ENCODE data around the gene LRRTM1.

The LRRTM1 gene, protein sequence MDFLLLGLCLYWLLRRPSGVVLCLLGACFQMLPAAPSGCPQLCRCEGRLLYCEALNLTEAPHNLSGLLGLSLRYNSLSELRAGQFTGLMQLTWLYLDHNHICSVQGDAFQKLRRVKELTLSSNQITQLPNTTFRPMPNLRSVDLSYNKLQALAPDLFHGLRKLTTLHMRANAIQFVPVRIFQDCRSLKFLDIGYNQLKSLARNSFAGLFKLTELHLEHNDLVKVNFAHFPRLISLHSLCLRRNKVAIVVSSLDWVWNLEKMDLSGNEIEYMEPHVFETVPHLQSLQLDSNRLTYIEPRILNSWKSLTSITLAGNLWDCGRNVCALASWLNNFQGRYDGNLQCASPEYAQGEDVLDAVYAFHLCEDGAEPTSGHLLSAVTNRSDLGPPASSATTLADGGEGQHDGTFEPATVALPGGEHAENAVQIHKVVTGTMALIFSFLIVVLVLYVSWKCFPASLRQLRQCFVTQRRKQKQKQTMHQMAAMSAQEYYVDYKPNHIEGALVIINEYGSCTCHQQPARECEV

DNA sequence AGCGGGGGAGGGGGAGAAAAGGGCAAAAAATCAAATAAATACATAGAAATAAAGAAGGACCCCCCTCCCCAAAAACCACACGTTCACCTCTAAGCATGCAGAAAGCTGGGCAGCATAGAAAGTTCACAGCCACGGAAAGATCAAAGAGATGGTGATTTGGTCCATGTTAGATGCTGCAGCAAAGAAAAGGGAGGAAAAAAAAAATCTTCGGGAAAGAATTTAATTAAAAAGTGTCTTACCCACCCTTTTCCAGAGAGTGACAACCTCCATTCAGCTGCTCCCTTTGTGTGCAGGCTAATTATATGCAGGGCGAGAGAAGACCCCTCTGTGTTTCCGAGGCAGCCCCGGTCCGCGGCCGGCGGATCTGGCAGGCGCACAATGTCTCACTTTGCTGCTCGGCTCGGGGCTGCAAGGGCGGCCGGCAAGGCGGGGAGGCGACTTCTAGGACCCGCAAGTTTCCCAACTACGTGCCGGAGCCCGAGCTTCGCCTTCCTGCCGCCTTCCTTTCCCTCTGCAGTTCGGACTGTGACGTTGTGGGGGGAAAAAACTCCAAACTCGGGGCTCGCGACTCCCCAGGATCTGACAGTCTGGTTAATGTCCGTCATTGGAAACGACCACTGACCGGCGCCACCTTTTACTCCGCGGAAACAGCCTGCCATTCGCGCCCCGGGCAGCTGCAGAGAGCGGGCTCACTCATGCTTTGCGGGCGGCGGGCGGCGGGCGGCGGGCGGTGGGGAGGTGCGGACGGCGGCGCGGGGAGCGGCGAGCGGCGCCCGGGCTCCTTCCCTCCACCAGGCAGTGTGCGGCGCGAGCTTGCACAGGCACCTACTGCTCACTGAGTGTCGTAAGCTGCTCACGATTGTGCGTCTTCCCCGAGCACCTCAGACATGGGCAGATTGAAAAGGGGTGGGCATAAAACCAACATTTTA, at the start of gene LRRTM1:
Gene LRRTM1 (minus strand): TSS at position 844 of the 929 bp plus-strand sequence. CDS start 933 bp downstream, outside the sequence.
- no peak for DNase-seq

DNA sequence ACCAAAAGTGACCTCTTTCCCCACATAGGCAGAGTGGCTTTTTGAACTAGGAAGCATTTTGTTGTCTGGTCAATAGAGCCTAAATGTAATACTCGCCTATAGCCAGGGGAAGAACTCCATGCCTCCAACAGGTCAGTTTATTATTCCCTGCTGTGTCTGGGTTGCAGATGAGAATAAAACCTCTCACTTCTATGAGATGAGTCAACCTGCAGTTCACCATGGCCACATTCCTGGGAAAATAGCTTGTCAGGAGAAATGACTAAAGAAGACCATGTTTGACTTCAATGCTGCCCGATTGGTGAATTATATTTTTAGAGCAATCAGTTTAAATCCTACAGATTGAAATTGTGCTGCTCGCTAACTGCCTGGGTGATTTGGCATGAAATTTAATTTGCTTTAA, 46.7 kb upstream of the LRRTM1 start:
- no peak for DNase-seq

DNA sequence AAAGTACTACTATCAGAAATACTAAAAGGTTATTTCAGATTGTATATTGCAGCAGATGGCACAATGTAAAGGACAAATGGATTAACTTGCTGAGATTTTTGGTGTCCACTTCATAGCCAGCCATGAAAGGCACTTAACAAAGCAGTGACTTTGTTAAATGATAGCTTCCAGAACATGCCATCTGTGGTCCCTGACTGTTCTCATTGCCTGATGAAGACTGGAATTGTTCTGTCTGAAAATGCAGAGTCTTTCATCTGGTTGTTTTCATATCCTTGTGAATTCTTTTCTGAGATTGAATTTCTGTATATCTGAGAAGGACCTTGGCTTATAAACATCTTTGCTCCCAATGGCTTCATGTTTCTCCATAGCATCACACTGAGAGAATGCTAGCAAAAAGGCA, 44.4 kb upstream of the LRRTM1 start:
- DNase-seq = no peak

DNA sequence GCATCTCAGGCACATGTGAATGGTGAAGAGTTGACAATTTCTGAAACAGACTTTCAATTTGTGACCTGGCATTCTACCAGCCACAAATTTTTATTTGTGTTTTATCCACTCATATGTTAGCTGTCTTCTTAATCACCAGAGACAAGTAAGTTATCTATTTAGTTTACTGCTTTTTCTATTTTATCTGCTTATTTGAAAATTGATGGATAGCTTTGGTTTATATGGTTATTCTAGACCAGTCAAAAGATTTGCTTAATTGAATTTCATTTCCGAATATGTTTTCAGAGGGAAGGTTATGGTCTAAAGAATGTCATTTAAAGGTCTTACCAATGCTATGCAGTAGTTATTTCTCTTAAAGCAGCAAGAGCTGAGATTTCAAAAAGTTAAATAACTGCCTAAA, 43.5 kb upstream of the LRRTM1 start:
- no peak for DNase-seq

DNA sequence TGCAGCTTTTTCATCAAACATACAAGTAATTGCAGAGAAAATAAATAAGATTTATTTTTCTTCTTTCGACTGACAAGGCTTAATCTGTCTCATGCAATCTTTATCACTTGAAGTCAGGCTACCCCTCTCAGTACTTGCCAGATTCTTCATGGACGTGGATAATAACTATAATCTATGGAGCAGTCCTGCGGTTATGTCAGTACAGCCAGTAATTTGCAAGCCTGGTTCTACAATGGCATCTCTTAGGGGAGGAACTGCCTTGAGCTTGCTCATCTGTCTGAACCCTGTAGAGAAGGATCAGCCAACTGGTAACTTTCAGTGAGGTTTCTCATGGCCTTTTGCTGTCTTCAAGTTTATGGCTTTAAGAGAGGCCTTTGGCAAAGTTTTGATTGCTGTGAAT, 35.5 kb upstream of the LRRTM1 start:
- DNase-seq = no peak

DNA sequence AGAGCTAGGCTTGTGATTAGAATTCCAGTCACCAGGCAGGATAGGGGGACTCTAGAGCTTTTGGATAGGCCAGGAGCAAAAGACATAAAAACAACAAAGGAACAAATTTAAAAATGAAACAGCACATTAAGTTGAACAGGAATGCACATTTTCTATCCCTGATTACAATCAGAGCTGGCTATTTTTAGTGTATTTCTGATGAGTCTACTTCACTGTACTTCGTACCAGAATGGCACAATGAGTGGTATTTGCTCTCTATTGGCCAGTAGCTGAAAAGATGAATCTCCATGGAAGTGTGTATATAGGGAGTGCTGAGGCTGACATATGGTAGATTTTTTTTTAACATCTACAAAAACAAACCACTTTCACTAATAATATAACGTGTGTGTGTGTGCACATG, 34.2 kb upstream of the LRRTM1 start:
- no peak for DNase-seq

DNA sequence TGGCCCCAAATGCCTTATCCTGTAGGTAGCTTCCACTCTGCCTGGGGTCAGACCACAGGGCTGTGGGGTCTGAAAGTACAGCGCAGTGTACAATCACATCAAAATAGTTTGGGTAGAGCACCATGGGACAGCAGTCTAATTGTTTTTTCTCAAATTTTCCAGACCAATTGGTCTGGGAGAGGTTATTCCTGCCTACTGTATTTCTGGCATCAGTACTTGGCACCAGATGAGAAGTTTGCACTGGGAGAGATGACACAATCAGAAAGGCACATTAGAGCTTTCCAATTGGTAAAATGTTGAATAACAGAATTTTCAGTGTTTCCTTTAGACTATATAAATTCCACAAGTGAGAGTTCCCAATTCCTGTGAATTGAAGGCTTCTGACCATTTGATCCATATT, 30.9 kb upstream of the LRRTM1 start:
- no peak for DNase-seq

DNA sequence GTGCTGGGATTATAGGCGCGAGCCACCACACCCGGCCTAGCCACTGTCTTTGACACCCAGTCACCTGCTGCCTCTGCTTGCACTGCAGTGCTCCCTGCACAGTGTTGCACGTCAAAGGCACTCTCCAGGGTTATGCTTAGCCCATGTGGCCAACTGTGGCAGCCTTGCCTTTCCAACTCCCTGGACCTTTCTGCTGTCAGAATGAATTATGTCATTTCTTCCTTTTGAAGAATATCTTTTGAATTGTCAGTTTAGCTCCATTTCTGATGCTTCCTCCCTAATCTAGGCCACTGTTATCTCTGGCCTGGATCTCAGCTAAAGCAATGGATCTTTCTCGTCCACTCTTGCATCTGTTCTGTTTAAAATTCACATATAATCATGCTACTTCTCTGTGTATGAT, 29.3 kb upstream of the LRRTM1 start:
- DNase-seq = no peak

DNA sequence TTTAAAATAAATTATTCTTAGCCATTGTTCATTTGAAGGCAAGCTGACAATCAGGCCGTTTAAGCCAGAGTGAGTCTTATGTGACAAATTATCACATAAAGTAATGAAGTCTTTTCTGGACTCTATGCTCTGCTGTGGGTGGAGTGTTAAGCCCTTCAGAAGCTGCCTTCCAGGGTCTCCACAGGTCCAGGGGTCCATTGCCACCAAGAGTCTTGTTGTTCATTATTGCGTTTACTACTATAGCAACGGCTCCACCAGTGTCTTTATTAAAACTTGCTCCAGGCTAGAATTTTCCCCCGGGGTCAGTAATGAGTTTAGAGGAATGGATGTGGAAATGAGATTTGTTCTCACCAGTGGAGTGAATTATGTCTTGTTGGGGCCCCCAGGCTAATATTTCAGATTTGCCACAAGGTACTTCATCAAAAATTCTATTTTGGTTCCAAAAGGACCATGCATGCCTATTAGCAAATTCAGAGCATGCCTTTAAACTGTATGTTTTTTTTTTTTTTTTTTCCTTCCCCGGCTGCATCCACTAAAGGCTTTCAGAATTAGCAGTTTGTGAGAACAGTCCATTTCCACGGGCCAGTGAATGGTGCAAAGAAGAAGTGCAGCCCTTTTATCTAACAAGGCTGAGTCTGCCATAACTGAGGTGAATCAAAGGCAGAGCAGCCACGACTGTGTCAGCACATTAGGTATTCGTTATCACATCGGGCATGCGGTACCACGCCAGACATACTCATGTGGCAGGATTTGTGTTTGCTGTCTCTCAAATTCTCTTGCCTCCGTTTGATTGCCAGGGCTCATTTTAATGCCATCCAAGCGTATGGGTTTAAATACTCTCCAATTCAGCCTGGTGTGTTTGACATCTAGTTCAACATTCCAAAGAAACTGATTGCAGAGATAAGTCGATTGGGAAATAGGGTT, 26.2 kb upstream of the LRRTM1 start:
- no peak for DNase-seq

DNA sequence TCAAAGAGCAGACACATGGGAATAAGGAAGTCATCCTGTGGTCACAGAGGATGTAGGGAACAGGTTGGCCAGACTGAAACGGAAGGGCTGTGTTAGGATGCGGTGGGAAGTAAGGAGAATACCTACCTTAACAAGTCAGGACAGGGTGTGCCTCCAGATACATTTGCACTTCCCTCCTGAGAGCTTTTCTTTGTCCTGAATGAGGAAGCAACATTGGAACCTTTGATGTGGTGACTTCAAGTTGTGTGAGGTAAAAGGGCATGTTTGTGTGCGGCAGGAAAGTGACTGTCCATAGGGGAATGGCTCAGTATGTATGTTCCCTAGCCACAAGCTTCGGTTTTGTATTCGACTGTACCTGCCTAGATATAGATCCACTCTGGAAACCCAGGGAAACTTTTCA, 24.9 kb upstream of the LRRTM1 start:
- DNase-seq = no peak

DNA sequence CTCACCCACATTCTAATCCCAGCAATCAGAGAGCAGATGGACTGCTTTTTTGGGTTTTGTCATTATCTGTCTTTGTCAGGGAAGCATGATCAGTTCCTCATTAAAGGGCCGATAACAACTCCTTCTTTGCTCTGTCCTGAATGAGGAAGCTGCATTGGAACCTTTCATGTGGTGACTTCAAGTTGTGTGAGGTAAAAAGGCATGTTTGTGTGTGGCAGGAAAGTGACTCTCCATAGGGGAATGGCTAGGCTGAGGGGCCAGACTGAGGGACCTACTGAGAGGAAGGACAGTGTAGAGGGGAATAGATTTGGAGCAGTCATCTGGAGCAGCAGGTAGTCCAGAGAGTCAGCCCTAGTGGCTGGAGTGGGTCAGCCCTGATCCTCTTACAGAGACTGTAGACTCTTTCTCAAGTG, 23.6 kb upstream of the LRRTM1 start:
- no peak for DNase-seq

DNA sequence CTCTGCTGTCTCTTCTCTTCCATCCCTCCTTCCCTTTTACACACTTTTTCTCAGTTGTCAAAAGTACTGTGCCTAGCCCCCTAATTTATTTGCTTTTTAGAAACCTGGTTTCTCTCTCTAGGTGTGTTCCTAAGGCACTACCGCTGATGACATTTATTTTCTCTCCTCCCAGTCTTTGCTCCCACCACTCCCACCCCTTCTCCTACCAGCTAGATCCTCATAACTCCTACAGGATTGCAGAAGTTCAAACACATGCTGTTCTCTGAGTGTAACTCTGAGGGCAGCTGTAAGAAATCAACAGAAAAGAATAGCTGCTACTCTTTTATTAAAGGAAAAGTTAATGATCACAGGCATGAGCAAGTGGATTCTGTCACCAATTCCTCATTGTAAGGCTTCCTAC, 22.3 kb upstream of the LRRTM1 start:
- no peak for DNase-seq

DNA sequence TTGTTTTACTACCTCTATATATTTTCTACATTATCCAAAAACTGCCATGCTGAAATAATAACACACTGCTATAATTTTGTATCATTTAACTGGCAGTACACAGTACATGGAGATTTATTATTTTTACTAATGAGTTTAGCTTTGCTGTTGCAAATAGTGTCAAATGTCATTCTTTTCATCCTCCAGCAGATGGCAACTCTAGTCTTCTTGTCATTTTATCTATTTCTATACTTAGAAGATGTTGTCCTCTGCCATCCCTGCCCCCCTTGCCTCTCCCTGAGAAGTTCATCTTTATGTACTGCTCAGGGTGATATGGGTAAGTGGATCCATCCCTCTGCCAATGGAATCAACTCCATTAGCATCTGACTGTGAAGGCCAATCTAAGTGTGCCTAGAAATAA, 21.7 kb upstream of the LRRTM1 start:
- DNase-seq = no peak

DNA sequence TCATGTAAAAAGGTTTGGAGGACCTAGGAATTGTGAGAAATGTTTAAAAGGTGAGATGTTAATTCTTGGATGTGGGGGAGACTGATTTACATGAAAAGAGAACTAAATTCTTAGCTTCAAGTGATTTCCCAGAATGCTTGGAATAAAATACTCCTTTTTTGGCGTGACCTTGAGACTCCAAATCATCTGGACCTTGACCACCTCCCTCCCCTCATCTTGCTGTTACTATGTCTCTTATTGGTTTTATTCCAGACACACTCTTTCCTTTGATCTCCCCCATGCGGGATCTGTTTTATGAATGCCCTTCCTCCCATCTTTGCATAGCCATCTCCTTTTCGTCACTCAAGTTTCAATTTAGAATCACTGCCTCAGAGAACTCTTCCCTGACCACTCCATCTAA, 20.0 kb upstream of the LRRTM1 start:
- DNase-seq = no peak

DNA sequence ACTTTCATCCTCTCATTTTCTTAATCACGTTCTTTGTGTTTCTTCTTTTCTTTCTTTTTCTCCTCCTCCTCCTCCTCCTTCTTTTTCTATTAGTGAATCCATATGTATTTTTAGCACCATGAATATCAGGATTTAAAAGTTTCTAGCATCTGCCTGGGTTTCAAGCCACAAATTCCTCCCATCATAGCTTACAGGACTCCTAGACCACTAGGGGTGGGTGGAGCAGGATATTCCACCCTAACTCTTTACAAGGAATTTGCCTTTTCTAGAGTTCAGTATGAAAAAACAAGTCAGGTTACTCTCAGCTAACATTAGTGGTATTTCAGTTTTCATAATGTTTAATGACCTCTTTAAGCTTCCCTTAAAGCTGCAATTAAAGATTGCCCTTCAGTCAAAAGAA, 19.1 kb upstream of the LRRTM1 start:
- no peak for DNase-seq

DNA sequence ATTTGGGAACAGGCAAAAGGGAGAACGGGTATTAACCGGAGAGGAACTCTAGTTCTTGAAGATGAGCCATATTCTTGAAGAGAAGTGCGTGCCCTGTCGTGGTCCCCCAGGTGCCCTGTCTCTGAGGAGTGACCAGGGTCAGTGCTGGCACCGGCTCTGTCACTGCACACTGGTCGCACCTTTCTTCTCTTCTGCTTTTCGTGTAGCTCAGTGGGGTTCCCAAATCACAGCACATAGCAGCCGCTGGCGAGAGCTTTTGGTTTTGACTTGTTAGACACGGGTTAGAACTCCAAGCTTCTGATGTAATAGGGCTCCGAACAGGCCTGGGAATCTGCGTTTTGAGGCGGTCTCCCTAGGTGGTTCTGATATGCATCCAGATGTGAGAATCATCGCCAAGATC, 18.4 kb upstream of the LRRTM1 start:
- no peak for DNase-seq

DNA sequence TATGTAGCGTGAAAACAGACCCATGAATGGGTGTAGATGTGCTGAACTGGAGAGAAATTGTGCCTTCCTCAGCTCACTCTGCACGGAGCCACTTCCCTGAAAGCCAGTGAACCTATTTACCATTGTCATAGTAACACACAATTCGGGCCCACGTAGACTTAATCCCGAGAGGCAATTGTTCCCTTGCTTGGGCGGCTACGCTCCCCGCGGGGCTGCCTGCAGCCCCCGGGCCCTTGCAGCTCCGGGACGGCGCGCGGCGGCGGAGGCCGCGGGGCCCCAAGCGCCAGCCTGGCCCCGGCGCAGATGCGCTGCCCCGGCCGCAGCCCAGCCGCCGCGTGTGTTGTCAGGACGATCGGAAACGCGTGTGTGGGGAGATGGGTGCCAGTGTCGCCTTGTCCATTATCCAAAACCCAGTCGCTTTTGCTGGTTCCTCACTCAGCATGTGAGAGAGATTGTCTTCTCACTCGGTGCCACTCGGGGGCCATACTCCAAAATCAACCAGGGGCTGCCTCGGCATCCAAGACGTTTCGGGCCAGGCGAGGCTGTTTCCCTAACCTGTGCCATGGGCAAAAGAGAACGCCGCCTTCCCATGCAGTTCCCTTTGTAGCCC, 17.9 kb upstream of the LRRTM1 start:
- no peak for DNase-seq

DNA sequence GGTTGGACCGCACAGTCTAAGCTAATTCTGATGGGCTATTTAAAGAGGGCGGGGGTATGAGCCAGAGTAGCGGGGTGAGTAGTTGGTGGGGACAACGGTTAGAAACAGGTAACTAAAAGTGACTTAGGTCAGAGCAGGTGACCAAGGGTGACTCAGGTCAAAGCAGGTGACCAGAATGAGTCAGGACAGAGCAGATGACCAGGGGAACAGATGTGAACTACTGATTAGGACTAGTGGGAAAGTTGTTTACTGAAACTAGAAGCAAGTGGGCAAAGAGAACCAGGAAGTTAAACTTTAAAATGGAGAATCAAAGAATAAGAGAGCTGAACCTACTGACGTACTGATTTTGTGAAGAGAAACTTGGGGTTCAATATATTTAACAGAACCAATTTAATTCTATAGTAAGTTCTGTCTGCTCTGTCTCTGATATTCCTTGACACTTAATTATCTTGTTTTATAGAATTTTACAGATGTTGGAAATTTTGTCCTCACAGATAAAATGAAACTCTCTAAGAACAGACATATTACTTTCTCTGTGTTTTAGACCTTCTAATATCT, 7.8 kb upstream of the LRRTM1 start:
- DNase-seq = no peak

DNA sequence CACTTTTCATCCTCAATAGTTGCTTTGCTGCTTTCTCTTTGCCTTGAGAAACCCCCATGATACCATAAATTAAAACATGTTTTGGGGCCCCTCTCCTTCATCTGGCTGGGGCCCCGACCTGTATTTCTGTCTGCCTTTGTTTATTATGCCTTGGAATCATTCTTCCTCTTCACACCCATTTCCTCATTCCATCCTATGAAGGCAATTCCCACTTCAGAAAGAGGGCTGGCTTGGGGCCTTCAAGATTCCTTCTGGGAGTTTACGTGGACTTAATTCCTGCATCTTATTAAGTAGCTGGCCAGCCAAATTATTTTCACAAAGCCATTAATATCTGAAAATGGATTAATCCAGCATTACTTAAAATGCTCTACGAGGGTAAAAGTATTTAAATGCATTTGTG, 6.8 kb upstream of the LRRTM1 start:
- no peak for DNase-seq

DNA sequence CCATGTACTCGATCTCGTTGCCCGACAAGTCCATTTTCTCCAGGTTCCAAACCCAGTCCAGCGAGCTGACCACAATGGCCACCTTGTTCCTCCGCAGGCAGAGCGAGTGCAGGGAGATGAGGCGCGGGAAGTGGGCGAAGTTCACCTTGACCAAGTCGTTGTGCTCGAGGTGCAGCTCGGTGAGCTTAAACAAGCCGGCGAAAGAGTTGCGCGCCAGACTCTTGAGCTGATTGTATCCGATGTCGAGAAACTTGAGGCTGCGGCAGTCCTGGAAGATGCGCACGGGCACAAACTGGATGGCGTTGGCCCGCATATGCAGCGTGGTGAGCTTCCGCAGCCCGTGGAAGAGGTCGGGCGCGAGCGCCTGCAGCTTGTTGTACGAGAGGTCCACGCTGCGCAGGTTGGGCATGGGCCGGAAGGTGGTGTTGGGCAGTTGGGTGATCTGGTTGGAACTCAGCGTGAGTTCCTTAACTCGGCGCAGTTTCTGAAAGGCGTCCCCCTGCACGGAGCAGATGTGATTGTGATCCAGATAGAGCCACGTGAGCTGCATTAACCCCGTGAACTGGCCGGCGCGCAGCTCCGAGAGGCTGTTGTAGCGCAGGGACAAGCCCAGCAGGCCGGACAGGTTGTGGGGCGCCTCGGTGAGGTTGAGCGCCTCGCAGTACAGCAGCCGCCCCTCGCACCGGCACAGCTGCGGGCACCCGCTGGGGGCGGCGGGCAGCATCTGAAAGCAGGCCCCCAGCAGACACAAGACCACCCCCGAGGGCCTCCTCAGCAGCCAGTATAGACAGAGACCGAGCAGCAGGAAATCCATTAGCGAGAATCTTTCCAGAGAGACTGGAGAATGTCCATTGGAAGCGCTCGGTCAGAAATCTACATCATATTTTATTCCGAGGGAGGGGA, 1.3 kb downstream of the LRRTM1 start:
- DNase-seq = no peak
